GM06990 (cell line): ENCODE data around the gene MRPL18.
"Not testable (repeated sequence)": the region's sequence is repeated elsewhere in the genome, so short reads cannot be mapped to it uniquely, and the experiment has no call there.

ENCODE experiments used
- DNase-seq: peaks from one replicate; pipeline ENCODE4 v3.0.0-alpha.2; 2011; ENCODE audit not compliant: insufficient read length; ENCODE audit errors: extremely low read depth
- H3K27me3 ChIP-seq: replicated peaks from 2 replicates; pipeline ENCODE4 v1.6.0; 2011; ENCODE audit warnings: low read length; ENCODE audit not compliant: control insufficient read depth, insufficient read depth
- H3K36me3 ChIP-seq: 2 replicates; pipeline ENCODE4 v1.5.1; 2011; ENCODE audit warnings: low read length; ENCODE audit not compliant: control insufficient read depth, insufficient read depth
- H3K4me3 ChIP-seq: replicated peaks from 2 replicates; pipeline ENCODE4 v1.5.1; 2011; ENCODE audit warnings: low read depth, mild to moderate bottlenecking, control low read depth, low read length
- CTCF ChIP-seq: IDR thresholded peaks from 2 replicates; pipeline ENCODE4 v1.5.1; 2011; ENCODE audit warnings: low read length, control low read depth, mild to moderate bottlenecking, inconsistent platforms; ENCODE audit not compliant: insufficient read depth, poor library complexity, severe bottlenecking

MRPL18 gene

DNA sequence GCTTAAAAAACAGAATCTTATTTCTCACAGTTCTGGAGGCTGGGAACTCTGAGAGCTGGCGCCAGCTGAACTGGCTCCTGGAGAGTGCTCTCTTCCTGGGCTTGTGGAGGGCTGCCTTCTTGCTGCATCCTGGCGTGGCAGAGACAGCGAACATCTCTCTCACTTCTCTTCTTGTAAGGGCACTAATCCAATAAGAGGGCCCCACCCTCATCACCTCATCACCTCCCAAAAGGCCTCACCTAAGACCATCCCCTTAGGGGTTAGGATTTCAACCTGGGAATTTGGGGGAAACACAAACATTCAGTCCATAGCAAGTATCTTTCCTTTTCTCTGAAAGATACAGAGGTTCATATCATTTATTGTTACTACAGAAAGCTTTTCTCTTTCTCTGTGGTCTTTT, 33.7 kb downstream of the MRPL18 start:
- TF ChIP-seq CTCF = no peak
- Histone ChIP-seq H3K27me3 (no peaks in the 10 kb centered on the region), H3K4me3 (no peak overlapping the region), H3K36me3 (no peaks in the 10 kb centered on the region)
- DNase-seq = no peak

DNA sequence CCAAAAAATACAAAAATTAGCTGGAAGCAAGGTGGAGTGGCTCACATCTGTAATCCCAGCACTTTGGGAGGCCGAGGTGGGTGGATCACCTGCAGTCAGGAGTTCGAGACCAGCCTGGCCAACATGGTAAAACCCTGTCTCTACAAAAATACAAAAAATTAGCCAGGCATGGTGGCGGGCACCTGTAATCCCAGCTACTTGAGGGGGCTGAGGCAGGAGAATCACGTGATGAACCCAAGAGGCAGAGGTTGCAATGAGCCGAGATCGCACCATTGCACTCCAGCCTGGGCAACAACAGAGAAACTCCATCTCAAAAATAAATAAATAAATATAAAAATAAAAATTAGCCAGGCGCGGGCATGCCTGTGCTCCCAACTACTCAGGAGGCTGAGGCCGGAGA, 34.4 kb downstream of the MRPL18 start:
- H3K4me3 ChIP-seq, H3K36me3 ChIP-seq, H3K27me3 ChIP-seq, DNase-seq: not testable (repeated sequence)

GRCh38 chr6:159826004-159826403, 35.7 kb downstream of the MRPL18 start:
- no peak for DNase-seq
- Histone ChIP-seq H3K27me3 (no peaks in the 10 kb centered on the region), H3K36me3 (no peaks in the 10 kb centered on the region), H3K4me3 (no peak overlapping the region)
- no peak for TF ChIP-seq CTCF

- no peaks in the 10 kb centered on the region for H3K27me3 ChIP-seq
Observed at GRCh38 chr6:159826968-159827647, 36.8 kb downstream of the MRPL18 start.

GRCh38 chr6:159828074-159828473, 37.8 kb downstream of the MRPL18 start:
- no peaks in the 10 kb centered on the region for H3K27me3 ChIP-seq

More at GRCh38 chr6:159826968-159827647, 36.8 kb downstream of the MRPL18 start:
- no peak for DNase-seq
- TF ChIP-seq CTCF = no peak
- Histone ChIP-seq H3K4me3 (no peak overlapping the region), H3K36me3 (no peaks in the 10 kb centered on the region)

GRCh38 chr6:159829526-159829925, 39.3 kb downstream of the MRPL18 start:
- H3K27me3 ChIP-seq = no peaks in the 10 kb centered on the region
- no peaks in the 10 kb centered on the region for H3K36me3 ChIP-seq
- no peak for TF ChIP-seq CTCF
- no peak overlapping the region for H3K4me3 ChIP-seq
- DNase-seq = no peak

More at GRCh38 chr6:159828074-159828473, 37.8 kb downstream of the MRPL18 start:
- no peak for DNase-seq
- no peaks in the 10 kb centered on the region for H3K36me3 ChIP-seq
- no peak for TF ChIP-seq CTCF
- H3K4me3 ChIP-seq = no peak overlapping the region
